Measurements from ENCODE around the gene EN1. TPM values are rescaled to one million over a fixed set of nuclear protein-coding genes. Genes with fewer than 3 reads are reported as not detected.

Gene EN1
- total and polyA plus RNA-seq, 2 experiments from 2014 or later, result 0.43 to 1.3 TPM

DNA sequence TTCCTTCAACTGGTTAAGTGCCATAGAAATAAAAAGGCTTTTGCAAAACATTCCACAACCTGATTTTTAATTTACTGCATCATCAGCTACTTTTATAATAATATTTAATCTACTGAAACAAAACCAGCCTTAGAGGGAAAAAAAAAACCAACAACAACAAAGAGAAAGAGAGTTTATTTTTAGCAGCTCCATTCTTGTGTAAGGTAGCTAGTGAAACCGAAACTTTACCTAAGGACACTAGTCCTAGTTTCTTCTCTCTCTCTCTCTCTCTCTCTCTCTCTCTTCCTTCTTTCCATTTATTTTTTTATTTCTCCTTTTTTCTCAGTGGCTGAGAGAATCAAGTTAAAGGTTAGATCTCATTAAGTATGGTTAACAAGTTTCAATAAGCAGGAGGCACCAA, 21.4 kb downstream of the EN1 start:
- no peaks in the 10 kb centered on the region for H3K9me3 ChIP-seq (ENCODE audit: low read depth)
- H3K27me3 ChIP-seq, result peaks cover 95% of the 10 kb centered on the region
- H3K4me2 ChIP-seq, result no peak overlapping the region
- no peaks in the 10 kb centered on the region for H3K36me3 ChIP-seq (replicated peaks; ENCODE audit: insufficient read depth, low read depth)
- no peaks in the 10 kb centered on the region for H4K20me1 ChIP-seq (ENCODE audit: insufficient read depth, poor library complexity, severe bottlenecking)
- 40% methylated on average over 1 of the region's 1 CpG for WGBS (ENCODE audit: low lambda C conversion rate, missing lambda C conversion rate)
- no peak overlapping the region for H3K4me3 ChIP-seq
- H3K9me2 ChIP-seq (replicated peaks; ENCODE audit: insufficient read depth), result no peaks in the 10 kb centered on the region
- no peaks in the 10 kb centered on the region for H3K79me2 ChIP-seq
- H3K4me1 ChIP-seq (ENCODE audit: insufficient read depth), result no peaks in the 10 kb centered on the region
- no peak for DNase-seq (ENCODE audit: low spot score)
- no peak for TF ChIP-seq EZH2phosphoT487 (IDR thresholded peaks at IDR 0.05; ENCODE audit: low read depth, severe bottlenecking, unreplicated experiment)
- TF ChIP-seq, protein P1, sequence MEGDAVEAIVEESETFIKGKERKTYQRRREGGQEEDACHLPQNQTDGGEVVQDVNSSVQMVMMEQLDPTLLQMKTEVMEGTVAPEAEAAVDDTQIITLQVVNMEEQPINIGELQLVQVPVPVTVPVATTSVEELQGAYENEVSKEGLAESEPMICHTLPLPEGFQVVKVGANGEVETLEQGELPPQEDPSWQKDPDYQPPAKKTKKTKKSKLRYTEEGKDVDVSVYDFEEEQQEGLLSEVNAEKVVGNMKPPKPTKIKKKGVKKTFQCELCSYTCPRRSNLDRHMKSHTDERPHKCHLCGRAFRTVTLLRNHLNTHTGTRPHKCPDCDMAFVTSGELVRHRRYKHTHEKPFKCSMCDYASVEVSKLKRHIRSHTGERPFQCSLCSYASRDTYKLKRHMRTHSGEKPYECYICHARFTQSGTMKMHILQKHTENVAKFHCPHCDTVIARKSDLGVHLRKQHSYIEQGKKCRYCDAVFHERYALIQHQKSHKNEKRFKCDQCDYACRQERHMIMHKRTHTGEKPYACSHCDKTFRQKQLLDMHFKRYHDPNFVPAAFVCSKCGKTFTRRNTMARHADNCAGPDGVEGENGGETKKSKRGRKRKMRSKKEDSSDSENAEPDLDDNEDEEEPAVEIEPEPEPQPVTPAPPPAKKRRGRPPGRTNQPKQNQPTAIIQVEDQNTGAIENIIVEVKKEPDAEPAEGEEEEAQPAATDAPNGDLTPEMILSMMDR (IDR thresholded peaks at IDR 0.05; ENCODE audit: poor library complexity), result no peak
- no peak for TF ChIP-seq EZH2 (IDR thresholded peaks at IDR 0.05; ENCODE audit: borderline replicate concordance)
- H3K27ac ChIP-seq, result no peak overlapping the region
- no peak overlapping the region for H2AFZ ChIP-seq

DNA sequence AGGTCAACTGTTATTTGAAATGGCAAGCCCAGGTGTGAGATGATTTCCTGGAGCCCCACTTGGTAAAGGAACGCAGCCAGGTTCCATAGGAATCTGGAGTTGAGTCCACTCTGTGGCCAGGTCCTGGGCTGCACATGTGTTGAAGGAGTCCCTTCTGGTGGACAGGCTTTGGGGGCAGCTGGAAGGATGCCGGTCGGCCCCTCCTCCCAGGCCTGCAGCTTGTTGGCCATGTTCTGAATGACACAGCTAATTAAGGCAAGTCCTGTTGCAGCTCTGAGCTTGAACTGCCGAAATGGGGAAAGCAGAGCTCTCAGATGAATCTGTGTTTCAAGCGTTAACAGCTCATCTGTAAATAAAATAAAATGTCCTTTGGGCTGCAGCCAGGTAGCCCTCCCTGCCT, 23.8 kb downstream of the EN1 start:
- 67% methylated on average over 5 of the region's 5 CpGs for WGBS (ENCODE audit: low lambda C conversion rate, missing lambda C conversion rate)
- Histone ChIP-seq H3K4me3 (no peak overlapping the region), H3K27me3 (peaks cover 83% of the 10 kb centered on the region), H2AFZ (no peak overlapping the region), H4K20me1 (ENCODE audit: insufficient read depth, poor library complexity, severe bottlenecking) (no peaks in the 10 kb centered on the region), H3K79me2 (no peaks in the 10 kb centered on the region), H3K27ac (no peak overlapping the region), H3K9me3 (ENCODE audit: low read depth) (no peaks in the 10 kb centered on the region), H3K4me2 (no peak overlapping the region), H3K36me3 (replicated peaks; ENCODE audit: insufficient read depth, low read depth) (no peaks in the 10 kb centered on the region), H3K4me1 (ENCODE audit: insufficient read depth) (no peaks in the 10 kb centered on the region), H3K9me2 (replicated peaks; ENCODE audit: insufficient read depth) (no peaks in the 10 kb centered on the region)
- TF ChIP-seq EZH2phosphoT487 (IDR thresholded peaks at IDR 0.05; ENCODE audit: low read depth, severe bottlenecking, unreplicated experiment), result no peak
- no peak for TF ChIP-seq EZH2 (IDR thresholded peaks at IDR 0.05; ENCODE audit: borderline replicate concordance)
- TF ChIP-seq, protein P1 (IDR thresholded peaks at IDR 0.05; ENCODE audit: poor library complexity), result no peak
- DNase-seq (ENCODE audit: low spot score), result no peak

DNA sequence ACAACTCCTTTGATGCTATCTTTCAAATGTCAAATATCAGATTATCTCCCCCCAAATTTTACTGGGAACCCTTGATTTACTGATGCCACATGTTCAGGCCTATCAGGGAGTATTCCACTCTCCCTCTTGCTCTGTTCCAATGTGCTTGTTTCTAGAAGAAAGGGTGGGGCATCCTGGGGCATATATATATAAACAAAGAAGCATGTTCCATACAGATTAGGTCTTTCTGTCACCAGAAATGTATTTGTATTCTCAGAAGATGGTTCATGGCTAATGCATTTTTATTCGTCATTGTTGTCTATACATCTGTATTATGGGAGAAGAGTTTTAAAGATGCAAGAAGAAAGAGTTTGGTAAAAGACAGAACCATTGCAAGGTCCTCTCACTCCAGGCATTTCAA, 24.9 kb downstream of the EN1 start:
- no peak for TF ChIP-seq EZH2 (IDR thresholded peaks at IDR 0.05; ENCODE audit: borderline replicate concordance)
- TF ChIP-seq EZH2phosphoT487 (IDR thresholded peaks at IDR 0.05; ENCODE audit: low read depth, severe bottlenecking, unreplicated experiment), result no peak
- TF ChIP-seq, protein P1 (IDR thresholded peaks at IDR 0.05; ENCODE audit: poor library complexity), result no peak
- Histone ChIP-seq H3K79me2 (no peaks in the 10 kb centered on the region), H4K20me1 (ENCODE audit: insufficient read depth, poor library complexity, severe bottlenecking) (no peaks in the 10 kb centered on the region), H3K9me3 (ENCODE audit: low read depth) (no peaks in the 10 kb centered on the region), H3K4me3 (no peak overlapping the region), H3K27me3 (peaks cover 85% of the 10 kb centered on the region), H3K4me1 (ENCODE audit: insufficient read depth) (no peaks in the 10 kb centered on the region), H3K4me2 (no peak overlapping the region), H3K36me3 (replicated peaks; ENCODE audit: insufficient read depth, low read depth) (no peaks in the 10 kb centered on the region), H2AFZ (no peak overlapping the region), H3K9me2 (replicated peaks; ENCODE audit: insufficient read depth) (no peaks in the 10 kb centered on the region), H3K27ac (no peak overlapping the region)
- DNase-seq (ENCODE audit: low spot score), result no peak
- 97% methylated on average over 1 of the region's 1 CpG for WGBS (ENCODE audit: low lambda C conversion rate, missing lambda C conversion rate)

DNA sequence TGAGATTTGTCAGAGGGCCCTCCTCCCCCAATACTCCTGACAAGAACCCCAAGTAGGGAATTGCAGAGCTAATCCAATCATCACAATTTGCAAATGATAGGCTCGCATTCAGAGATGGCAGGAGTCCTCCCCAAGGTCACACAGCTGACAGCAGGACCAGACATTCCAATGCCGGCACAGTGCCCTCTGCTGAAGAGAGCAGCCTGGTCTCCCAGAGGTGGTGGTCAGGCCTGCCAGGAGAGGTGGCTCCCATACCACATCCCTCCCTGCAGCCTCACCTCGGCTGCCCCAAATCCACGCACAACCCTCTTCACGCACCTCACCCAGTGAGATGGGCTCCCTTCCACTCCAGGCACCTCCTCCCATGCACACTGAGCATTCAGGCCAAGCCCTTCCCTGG, 25.4 kb downstream of the EN1 start:
- peaks cover 88% of the 10 kb centered on the region for H3K27me3 ChIP-seq

More for the DNA sequence above, 25.4 kb downstream of the EN1 start:
- no peak overlapping the region for H3K4me3 ChIP-seq
- no peak for TF ChIP-seq EZH2 (IDR thresholded peaks at IDR 0.05; ENCODE audit: borderline replicate concordance)
- TF ChIP-seq EZH2phosphoT487 (IDR thresholded peaks at IDR 0.05; ENCODE audit: low read depth, severe bottlenecking, unreplicated experiment), result no peak
- TF ChIP-seq, protein P1 (IDR thresholded peaks at IDR 0.05; ENCODE audit: poor library complexity), result no peak
- no peak for DNase-seq (ENCODE audit: low spot score)
- no peak overlapping the region for H2AFZ ChIP-seq
- no peak overlapping the region for H3K27ac ChIP-seq
- H3K36me3 ChIP-seq (replicated peaks; ENCODE audit: insufficient read depth, low read depth), result no peaks in the 10 kb centered on the region
- 85% methylated on average over 5 of the region's 5 CpGs for WGBS (ENCODE audit: low lambda C conversion rate, missing lambda C conversion rate)
- H3K9me3 ChIP-seq (ENCODE audit: low read depth), result no peaks in the 10 kb centered on the region
- no peak overlapping the region for H3K4me2 ChIP-seq
- no peaks in the 10 kb centered on the region for H3K9me2 ChIP-seq (replicated peaks; ENCODE audit: insufficient read depth)
- no peaks in the 10 kb centered on the region for H4K20me1 ChIP-seq (ENCODE audit: insufficient read depth, poor library complexity, severe bottlenecking)
- no peaks in the 10 kb centered on the region for H3K4me1 ChIP-seq (ENCODE audit: insufficient read depth)
- no peaks in the 10 kb centered on the region for H3K79me2 ChIP-seq

All from hepatocyte (in vitro differentiated cells).